Measurements from ENCODE around the gene METTL4.

Gene METTL4

DNA sequence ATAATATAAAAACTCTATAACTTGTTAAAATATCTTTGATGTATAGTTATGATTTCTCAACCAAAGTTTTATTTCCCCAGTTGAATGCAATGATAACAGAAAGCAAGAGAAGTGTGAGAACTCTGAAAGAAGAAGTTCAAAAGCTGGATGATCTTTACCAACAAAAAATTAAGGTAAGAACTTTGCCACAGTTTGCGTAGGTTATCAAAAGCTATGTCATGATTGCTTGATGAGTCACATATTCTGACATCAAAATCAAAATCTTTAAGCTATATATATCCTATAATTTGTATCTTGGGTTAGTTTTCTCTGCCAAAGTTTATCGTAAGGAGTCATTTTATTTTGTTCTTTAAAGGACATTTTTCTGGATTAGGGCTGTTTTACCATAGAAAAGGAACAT lies 35.0 kb upstream of the METTL4 start:
- TF ChIP-seq, protein P1, sequence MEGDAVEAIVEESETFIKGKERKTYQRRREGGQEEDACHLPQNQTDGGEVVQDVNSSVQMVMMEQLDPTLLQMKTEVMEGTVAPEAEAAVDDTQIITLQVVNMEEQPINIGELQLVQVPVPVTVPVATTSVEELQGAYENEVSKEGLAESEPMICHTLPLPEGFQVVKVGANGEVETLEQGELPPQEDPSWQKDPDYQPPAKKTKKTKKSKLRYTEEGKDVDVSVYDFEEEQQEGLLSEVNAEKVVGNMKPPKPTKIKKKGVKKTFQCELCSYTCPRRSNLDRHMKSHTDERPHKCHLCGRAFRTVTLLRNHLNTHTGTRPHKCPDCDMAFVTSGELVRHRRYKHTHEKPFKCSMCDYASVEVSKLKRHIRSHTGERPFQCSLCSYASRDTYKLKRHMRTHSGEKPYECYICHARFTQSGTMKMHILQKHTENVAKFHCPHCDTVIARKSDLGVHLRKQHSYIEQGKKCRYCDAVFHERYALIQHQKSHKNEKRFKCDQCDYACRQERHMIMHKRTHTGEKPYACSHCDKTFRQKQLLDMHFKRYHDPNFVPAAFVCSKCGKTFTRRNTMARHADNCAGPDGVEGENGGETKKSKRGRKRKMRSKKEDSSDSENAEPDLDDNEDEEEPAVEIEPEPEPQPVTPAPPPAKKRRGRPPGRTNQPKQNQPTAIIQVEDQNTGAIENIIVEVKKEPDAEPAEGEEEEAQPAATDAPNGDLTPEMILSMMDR (IDR thresholded peaks at IDR 0.05; ENCODE audit: extremely low read depth, insufficient read depth, missing control alignments): no peak
- DNase-seq (ENCODE audit: low spot score): no peak
- in situ Hi-C loops (cut with MboI; ENCODE audit: low pct_unique_long_range_greater_than_20kb, low sequenced_read_pairs, unreplicated experiment): no loop called here

DNA sequence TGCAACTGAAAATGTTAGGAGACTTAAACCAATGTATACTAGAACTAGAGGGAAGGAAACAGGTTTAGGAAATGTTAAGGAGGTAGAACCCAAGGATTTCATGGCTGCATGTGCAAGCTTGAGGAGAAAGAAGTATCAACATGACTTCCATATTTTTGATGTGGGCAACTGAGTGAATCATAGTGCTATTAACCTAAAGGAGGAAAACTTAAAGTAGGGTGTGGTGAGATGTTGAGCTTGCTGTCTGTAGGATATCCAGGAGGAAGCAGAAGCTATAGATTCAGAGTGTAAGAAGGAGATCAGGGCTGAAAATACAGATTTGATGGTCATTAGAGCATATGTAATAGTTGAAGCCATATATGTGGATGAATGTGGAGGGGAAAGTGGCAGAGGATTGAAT lies 31.5 kb upstream of the METTL4 start:
- DNase-seq (ENCODE audit: low spot score): no peak
- in situ Hi-C loops (cut with MboI; ENCODE audit: low pct_unique_long_range_greater_than_20kb, low sequenced_read_pairs, unreplicated experiment): no loop called here
- TF ChIP-seq, protein P1 (IDR thresholded peaks at IDR 0.05; ENCODE audit: extremely low read depth, insufficient read depth, missing control alignments): no peak

DNA sequence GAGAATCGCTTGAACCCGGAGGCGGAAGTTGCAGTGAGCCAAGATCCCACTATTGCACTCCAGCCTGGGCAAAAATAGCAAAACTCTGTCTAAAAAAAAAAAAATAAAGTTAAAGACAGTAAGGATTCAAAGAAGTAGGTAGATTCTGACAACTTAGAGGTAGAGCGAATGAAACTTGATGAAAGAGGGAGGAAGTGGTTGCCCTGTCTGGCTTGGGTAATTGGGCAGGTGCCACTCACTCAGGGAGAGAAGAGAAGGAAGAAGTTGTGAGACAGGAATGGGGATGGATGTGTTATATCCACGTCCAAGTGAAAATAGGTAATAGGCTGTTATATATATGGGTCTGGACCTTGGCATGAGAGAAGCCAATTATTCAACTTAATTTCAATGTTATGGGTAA lies 26.3 kb upstream of the METTL4 start:
- no peak for DNase-seq (ENCODE audit: low spot score)
- TF ChIP-seq, protein P1 (IDR thresholded peaks at IDR 0.05; ENCODE audit: extremely low read depth, insufficient read depth, missing control alignments): no peak
- in situ Hi-C loops (cut with MboI; ENCODE audit: low pct_unique_long_range_greater_than_20kb, low sequenced_read_pairs, unreplicated experiment): no loop called here

DNA sequence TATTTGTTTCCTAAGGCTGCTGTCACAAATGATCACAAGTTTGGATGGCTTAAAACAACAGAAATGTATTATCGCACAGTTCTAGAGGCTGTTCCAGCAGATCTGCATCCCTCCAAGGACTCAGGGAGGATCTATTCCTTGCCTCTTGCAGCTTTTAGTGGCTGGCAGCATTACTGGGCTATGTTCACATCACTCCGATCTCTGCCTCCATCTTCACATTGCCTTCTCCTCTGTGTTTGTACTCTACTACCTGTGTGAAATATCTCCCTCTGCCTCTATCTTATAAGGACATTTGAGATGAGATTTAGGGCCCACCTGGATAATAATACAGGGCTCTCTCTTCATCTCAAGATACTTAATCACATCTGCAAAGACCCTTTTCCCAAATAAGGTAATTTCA lies 19.0 kb upstream of the METTL4 start:
- TF ChIP-seq, protein P1 (IDR thresholded peaks at IDR 0.05; ENCODE audit: extremely low read depth, insufficient read depth, missing control alignments): no peak
- no peak for DNase-seq (ENCODE audit: low spot score)
- in situ Hi-C loops (cut with MboI; ENCODE audit: low pct_unique_long_range_greater_than_20kb, low sequenced_read_pairs, unreplicated experiment): no loop called here

DNA sequence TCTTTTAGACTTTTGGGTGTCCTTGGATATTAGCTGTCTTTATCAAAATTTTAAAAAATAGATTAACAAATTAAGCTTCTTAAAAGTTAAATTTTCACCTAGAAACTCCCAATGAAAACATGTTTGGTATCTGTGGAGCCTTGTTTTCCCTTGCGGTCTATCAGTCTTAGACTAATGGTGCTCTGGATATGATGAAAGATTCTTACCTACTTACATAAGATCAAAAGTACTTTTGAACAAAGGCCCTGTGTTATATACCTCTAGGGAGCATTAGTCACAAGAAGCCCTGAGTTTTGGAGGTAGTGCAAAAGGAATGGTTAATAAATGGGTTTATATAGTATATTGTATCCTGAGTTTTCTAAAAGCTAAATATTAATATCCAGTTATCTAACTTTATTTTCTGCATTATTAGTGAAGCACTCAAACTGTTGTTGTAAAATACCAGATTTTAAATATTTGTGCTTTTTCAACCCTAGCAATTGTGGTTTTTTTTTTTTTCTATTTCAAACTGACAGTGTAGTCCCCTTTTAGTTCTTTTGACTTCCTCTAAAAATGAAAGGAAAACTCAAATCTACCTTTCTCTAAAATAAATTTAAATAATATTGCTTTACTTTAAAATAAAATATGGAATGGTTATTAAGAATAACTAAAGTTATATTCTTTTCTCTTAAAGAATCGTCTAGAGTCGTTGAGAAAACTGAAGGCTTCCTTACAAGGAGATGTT lies 18.2 kb upstream of the METTL4 start:
- no peak for DNase-seq (ENCODE audit: low spot score)
- in situ Hi-C loops (cut with MboI; ENCODE audit: low pct_unique_long_range_greater_than_20kb, low sequenced_read_pairs, unreplicated experiment): no loop called here
- TF ChIP-seq, protein P1 (IDR thresholded peaks at IDR 0.05; ENCODE audit: extremely low read depth, insufficient read depth, missing control alignments): no peak

DNA sequence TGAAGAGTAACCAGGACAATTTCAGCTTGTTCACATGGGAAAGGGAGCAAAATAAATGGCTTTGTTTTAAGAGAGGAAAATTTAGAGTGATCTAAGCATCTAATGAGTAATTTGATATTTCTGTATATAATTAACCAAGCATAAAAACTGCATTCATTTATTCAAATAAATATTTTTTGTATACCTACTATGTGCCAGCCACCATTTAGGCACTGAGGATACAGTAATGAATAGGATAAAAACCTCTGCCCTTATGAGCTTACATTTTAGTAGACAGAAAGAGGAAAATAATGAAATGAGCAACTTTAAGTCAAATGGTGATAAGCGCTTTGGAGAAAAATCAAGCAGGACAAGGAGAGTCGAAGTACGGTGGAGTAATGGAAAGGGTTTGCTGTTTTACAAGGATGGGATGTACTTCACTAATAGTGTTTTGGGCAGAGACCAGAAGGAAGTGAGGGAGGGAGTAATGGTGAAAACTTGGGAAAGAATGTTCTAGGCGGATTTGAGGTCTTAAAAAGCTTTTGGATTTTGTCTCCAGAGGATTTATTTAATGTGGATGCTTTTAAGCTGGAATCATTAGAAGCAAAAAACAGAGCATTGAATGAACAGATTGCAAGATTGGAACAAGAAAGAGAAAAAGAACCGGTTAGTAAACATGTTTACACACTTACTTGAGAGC lies 17.5 kb upstream of the METTL4 start:
- in situ Hi-C loops (cut with MboI; ENCODE audit: low pct_unique_long_range_greater_than_20kb, low sequenced_read_pairs, unreplicated experiment): no loop called here
- no peak for DNase-seq (ENCODE audit: low spot score)
- TF ChIP-seq, protein P1 (IDR thresholded peaks at IDR 0.05; ENCODE audit: extremely low read depth, insufficient read depth, missing control alignments): no peak

All from GM13977 (cell line).